Esophagus squamous epithelium (tissue), 5 donors: ENCODE measurements around the gene SH3RF2. TPM values are rescaled to one million over a fixed set of nuclear protein-coding genes. Genes with fewer than 3 reads are reported as not detected.

ENCODE experiments used
- DNase-seq: peaks from one replicate; lab custom pipeline; 2025; lab: John Stamatoyannopoulos, UW
- H3K27ac ChIP-seq, 4 donors: fragments of 200-600 bp; sonication (generic); one replicate each; pipeline ENCODE4 v1.5.1; 2016 to 2019; ENCODE audit warnings: mild to moderate bottlenecking in 1 of 4
- H3K27me3 ChIP-seq, 4 donors: fragments of 200-600 bp; sonication (generic); 1 replicate in 3 of 4; 2 replicates in 1 of 4; pipeline versions ENCODE4 v1.5.1 to v1.6.0; 2017 to 2021; ENCODE audit warnings: antibody characterized with exemption in 1 of 4
- H3K36me3 ChIP-seq, 3 donors: fragments of 200-600 bp; sonication (generic); one replicate each; pipeline ENCODE4 v1.5.1; 2016 to 2019
- H3K4me1 ChIP-seq, 3 donors: fragments of 200-600 bp; sonication (generic); one replicate each; pipeline ENCODE4 v1.5.1; 2017 to 2019
- H3K4me3 ChIP-seq, 4 donors: fragments of 200-600 bp; sonication (generic); 1 replicate in 3 of 4; 2 replicates in 1 of 4; pipeline ENCODE4 v1.5.1; 2016 to 2019; ENCODE audit warnings: mild to moderate bottlenecking in 2 of 4, moderate library complexity in 1 of 4
- H3K9me3 ChIP-seq, 3 donors: fragments of 200-600 bp; sonication (generic); one replicate each; pipeline ENCODE4 v1.5.1; 2016 to 2019
- CTCF ChIP-seq, 6 experiments: fragments of 450-650 bp in 4 of 6; fragments of 200-600 bp in 2 of 6; sonication (generic) in 2 of 6; IDR thresholded peaks; one replicate each; pipeline ENCODE4 v1.5.1; 2016 to 2019; ENCODE audit warnings: antibody characterized with exemption in 6 of 6, mild to moderate bottlenecking in 4 of 6, moderate library complexity in 4 of 6
- POLR2A ChIP-seq, 4 donors: fragments of 450-650 bp; IDR thresholded peaks; one replicate each; pipeline ENCODE4 v1.6.1; 2017; ENCODE audit warnings: antibody characterized with exemption in 4 of 4, mild to moderate bottlenecking in 4 of 4, moderate library complexity in 3 of 4
- WGBS, 2 donors: methylation state at CpG; one replicate each; pipeline ENCODE4 v1.1.5; 2018; 5-methylcytosine and 5-hydroxymethylcytosine counted together
- intact Hi-C: fragments of 100-400 bp; cut with DNase I; formaldehyde crosslinking; loops from one replicate; pipeline ENCODE4 v1.15.0; 2022
- total RNA-seq, 4 donors: library from RNA; depleted of rRNA; stranded (reverse); fragments of >200 nt; gene quantifications; one replicate each; pipeline ENCODE4 v1.1.0, GENCODE V29; 2016
- donor health status: DM: yes; HTN: yes; CAD: no.

The SH3RF2 gene
- total RNA-seq, 4 donors from 2014 or later: 33.4 to 63.1 (median 59.1) TPM

- H3K27me3 ChIP-seq: no peaks in the 10 kb centered on the region
- intact Hi-C loops: no loop called here
- TF ChIP-seq CTCF (IDR thresholded peaks at IDR 0.05): no peak
- no peak for TF ChIP-seq POLR2A (IDR thresholded peaks at IDR 0.05)
- peaks cover 8 to 78% (median 23%) of the 10 kb centered on the region in 3 donors for H3K4me1 ChIP-seq
- peak overlapping the region in 1 of 4 donors; percentile 34 for H3K27ac ChIP-seq
- H3K9me3 ChIP-seq: no peaks in the 10 kb centered on the region
- peaks cover 0 to 11% (median 0%) of the 10 kb centered on the region in 3 donors for H3K36me3 ChIP-seq
- 31 to 67% methylated on average over 1 of the region's 1 CpG for WGBS, 2 donors
- DNase-seq: no peak
- no peak overlapping the region for H3K4me3 ChIP-seq
These were observed 42.3 kb downstream of the SH3RF2 start for GRCh38 chr5:145978708-145979107.

GRCh38 chr5:145979270-145980223 is 43.2 kb downstream of the SH3RF2 start:
- Histone ChIP-seq H3K27ac (peak overlapping the region in 1 of 4 donors; percentile 34), H3K9me3 (no peaks in the 10 kb centered on the region), H3K36me3 (peaks cover 0 to 6% (median 0%) of the 10 kb centered on the region in 3 donors), H3K4me3 (no peak overlapping the region), H3K4me1 (peaks cover 8 to 87% (median 23%) of the 10 kb centered on the region in 3 donors), H3K27me3 (no peaks in the 10 kb centered on the region)
- intact Hi-C loops: no loop called here
- 52 to 67% methylated on average over 7 of the region's 7 CpGs for whole genome bisulfite sequencing, 2 donors
- no peak for TF ChIP-seq CTCF (IDR thresholded peaks at IDR 0.05)
- no peak for TF ChIP-seq POLR2A (IDR thresholded peaks at IDR 0.05)
- no peak for DNase-seq

GRCh38 chr5:145980259-145980658 is 43.9 kb downstream of the SH3RF2 start:
- WGBS, 2 donors: 86 to 95% methylated on average over 1 of the region's 1 CpG
- H3K27ac ChIP-seq: no peak overlapping the region
- peaks cover 0 to 6% (median 0%) of the 10 kb centered on the region in 3 donors for H3K36me3 ChIP-seq
- H3K4me3 ChIP-seq: no peak overlapping the region
- intact Hi-C loops: no loop called here
- TF ChIP-seq POLR2A (IDR thresholded peaks at IDR 0.05): no peak
- TF ChIP-seq CTCF (IDR thresholded peaks at IDR 0.05): no peak
- H3K4me1 ChIP-seq: peaks cover 8 to 86% (median 23%) of the 10 kb centered on the region in 3 donors
- no peaks in the 10 kb centered on the region for H3K27me3 ChIP-seq
- no peak for DNase-seq
- no peaks in the 10 kb centered on the region for H3K9me3 ChIP-seq

- intact Hi-C loops: no loop called here
- Histone ChIP-seq H3K9me3 (no peaks in the 10 kb centered on the region), H3K27ac (peak overlapping the region in 2 of 4 donors; percentile 60 to 62), H3K4me1 (peaks cover 8 to 82% (median 23%) of the 10 kb centered on the region in 3 donors), H3K27me3 (no peaks in the 10 kb centered on the region), H3K4me3 (no peak overlapping the region), H3K36me3 (peaks cover 0 to 6% (median 0%) of the 10 kb centered on the region in 3 donors)
- DNase-seq: no peak
- TF ChIP-seq CTCF (IDR thresholded peaks at IDR 0.05): no peak
- TF ChIP-seq POLR2A (IDR thresholded peaks at IDR 0.05): no peak
- 84 to 91% methylated on average over 2 of the region's 2 CpGs for WGBS, 2 donors
These were observed 44.3 kb downstream of the SH3RF2 start for GRCh38 chr5:145980718-145981117.
